COLO668 (cell line): Measurements from ENCODE around the gene ZNF496.
"Not testable (repeated sequence)": the region's sequence is repeated elsewhere in the genome, so short reads cannot be mapped to it uniquely, and the experiment has no call there.

Experiments
- DNase-seq: peaks from one replicate; lab custom pipeline; 2025; ENCODE audit not compliant: unreplicated experiment; lab: John Stamatoyannopoulos, UW

Gene ZNF496

GRCh38 chr1:247359559-247359958 is 27.9 kb upstream of the ZNF496 start:
- no peak for DNase-seq

- no peak for DNase-seq
Observed at GRCh38 chr1:247358920-247359319, 27.3 kb upstream of the ZNF496 start.

GRCh38 chr1:247357781-247358211 is 26.1 kb upstream of the ZNF496 start:
- no peak for DNase-seq

- DNase-seq, result no peak
Observed at GRCh38 chr1:247357052-247357780, 25.5 kb upstream of the ZNF496 start.

- DNase-seq, result not testable (repeated sequence)
Observed at GRCh38 chr1:247355160-247355559, 23.5 kb upstream of the ZNF496 start.

GRCh38 chr1:247352175-247352574 is 20.5 kb upstream of the ZNF496 start:
- DNase-seq, result no peak

- DNase-seq, result no peak
Observed at GRCh38 chr1:247350587-247350986, 18.9 kb upstream of the ZNF496 start.

- no peak for DNase-seq
Observed at GRCh38 chr1:247347477-247348222, 16.0 kb upstream of the ZNF496 start.

GRCh38 chr1:247345881-247346280 is 14.2 kb upstream of the ZNF496 start:
- no peak for DNase-seq

GRCh38 chr1:247343801-247344200 is 12.1 kb upstream of the ZNF496 start:
- DNase-seq, result no peak

GRCh38 chr1:247338723-247339275 is 7.1 kb upstream of the ZNF496 start:
- DNase-seq, result no peak

GRCh38 chr1:247337961-247338360 is 6.3 kb upstream of the ZNF496 start:
- no peak for DNase-seq

- peak; percentile 31 for DNase-seq
Observed at GRCh38 chr1:247337250-247337746, 5.6 kb upstream of the ZNF496 start.

- peak; percentile 94 for DNase-seq
Observed at GRCh38 chr1:247336390-247336789, 4.7 kb upstream of the ZNF496 start.

GRCh38 chr1:247335882-247336281 is 4.2 kb upstream of the ZNF496 start:
- DNase-seq, result no peak

GRCh38 chr1:247334378-247335133 is 2.9 kb upstream of the ZNF496 start:
- peak; percentile 48 for DNase-seq

- DNase-seq, result peak; percentile 60
Observed at GRCh38 chr1:247332623-247333361, 1.1 kb upstream of the ZNF496 start.

GRCh38 chr1:247332215-247332622 is 552 bp upstream of the ZNF496 start:
- DNase-seq, result peak; percentile 83

- DNase-seq, result peak; percentile 82
Observed at GRCh38 chr1:247331172-247331524, 519 bp downstream of the ZNF496 start.

- peak; percentile 41 for DNase-seq
Observed at GRCh38 chr1:247330548-247331171, 1.0 kb downstream of the ZNF496 start.
